Rectal smooth muscle tissue (tissue), 1 donor: ENCODE measurements around the gene ETS1.

Experiments used
- H3K27ac ChIP-seq: one replicate; pipeline ENCODE4 v1.7.0; 2013; ENCODE audit warnings: low read depth, low read length, inconsistent platforms
- H3K27me3 ChIP-seq: one replicate; pipeline ENCODE4 v1.7.0; 2013; ENCODE audit warnings: low read length; ENCODE audit not compliant: control insufficient read depth, insufficient read depth
- H3K36me3 ChIP-seq: one replicate; pipeline ENCODE4 v1.7.0; 2013; ENCODE audit warnings: low read length; ENCODE audit not compliant: control insufficient read depth, insufficient read depth
- H3K4me1 ChIP-seq: one replicate; pipeline ENCODE4 v1.7.0; 2013; ENCODE audit warnings: low read length; ENCODE audit not compliant: control insufficient read depth, insufficient read depth
- H3K4me3 ChIP-seq: one replicate; pipeline ENCODE4 v1.7.0; 2013; ENCODE audit warnings: low read length
- H3K9ac ChIP-seq: one replicate; pipeline ENCODE4 v1.7.0; 2013; ENCODE audit warnings: low read length

ETS1 gene

GRCh38 chr11:128551611-128552335, 35.6 kb downstream of the ETS1 start:
- peaks cover 5% of the 10 kb centered on the region for H3K4me1 ChIP-seq
- H3K9ac ChIP-seq: no peak overlapping the region
- H3K4me3 ChIP-seq: no peak overlapping the region
- H3K27me3 ChIP-seq: no peaks in the 10 kb centered on the region
- peak overlapping the region; percentile 36 for H3K27ac ChIP-seq
- no peaks in the 10 kb centered on the region for H3K36me3 ChIP-seq

- Histone ChIP-seq H3K4me3 (no peak overlapping the region), H3K36me3 (no peaks in the 10 kb centered on the region), H3K27ac (peak overlapping the region; percentile 36), H3K9ac (no peak overlapping the region), H3K27me3 (no peaks in the 10 kb centered on the region), H3K4me1 (peaks cover 5% of the 10 kb centered on the region)
Observed at GRCh38 chr11:128551058-128551457, 36.3 kb downstream of the ETS1 start.

DNA sequence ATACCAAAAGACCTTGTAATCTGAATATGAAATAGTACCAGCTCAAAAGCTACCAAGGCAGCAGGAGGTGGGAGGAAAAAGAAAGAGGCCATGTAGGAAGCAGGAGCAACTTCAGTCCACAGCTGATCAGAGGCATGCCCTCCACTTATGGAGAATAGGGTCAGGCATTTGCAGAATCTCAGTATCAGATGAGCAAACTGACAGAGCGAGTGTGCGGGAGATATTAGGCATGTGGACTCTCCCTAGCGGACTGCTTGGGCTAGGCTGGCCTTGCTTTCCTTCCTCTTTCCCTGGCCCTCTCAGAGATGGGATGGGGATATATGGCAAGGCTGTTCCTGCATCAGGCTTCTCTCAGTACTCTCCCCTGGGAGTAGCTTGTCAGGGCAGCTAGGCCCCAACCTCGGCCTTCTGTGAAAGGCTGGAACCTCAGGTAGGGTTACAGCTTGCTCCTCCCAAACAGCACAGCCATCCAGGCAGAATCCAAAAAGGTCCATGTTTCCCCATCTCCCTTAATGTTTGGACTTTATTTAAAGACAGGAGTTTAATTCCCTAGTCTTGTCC, 37.0 kb downstream of the ETS1 start:
- Histone ChIP-seq H3K4me3 (no peak overlapping the region), H3K4me1 (peaks cover 5% of the 10 kb centered on the region), H3K36me3 (no peaks in the 10 kb centered on the region), H3K9ac (no peak overlapping the region), H3K27ac (peak overlapping the region; percentile 44), H3K27me3 (no peaks in the 10 kb centered on the region)

DNA sequence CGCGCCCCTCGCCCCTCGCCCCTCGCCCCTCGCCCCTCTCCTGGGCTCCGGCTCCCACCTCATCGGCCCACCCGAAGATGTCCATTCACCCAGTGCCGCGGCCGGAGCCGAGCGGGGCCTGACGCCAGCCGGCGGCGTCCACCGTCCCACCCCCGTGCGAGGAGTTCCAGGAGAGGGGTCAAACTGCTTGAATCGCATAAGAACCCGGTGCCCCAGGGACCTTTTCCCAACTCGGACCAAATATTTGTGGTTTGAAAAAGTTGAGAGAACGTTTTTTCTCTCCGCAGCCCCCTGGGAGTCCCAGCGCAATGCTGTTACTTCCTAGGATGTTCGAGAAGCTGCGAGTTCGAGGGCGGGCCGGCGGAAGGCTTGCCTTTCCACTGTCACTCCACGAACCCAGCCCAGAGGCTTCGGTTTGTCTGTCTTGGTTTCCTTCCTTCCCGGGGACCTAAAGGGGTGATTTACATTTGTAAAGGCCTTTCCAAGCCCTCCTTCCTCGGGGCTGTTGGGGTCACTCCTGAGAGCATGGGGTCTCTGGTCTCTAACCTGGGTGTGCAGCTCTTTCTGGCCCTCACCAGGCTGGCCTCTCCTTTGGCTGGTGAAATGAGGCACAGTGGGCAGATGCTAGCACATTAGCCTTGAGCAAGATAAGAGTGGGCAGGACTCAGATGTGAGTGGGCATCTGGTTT, 38.0 kb downstream of the ETS1 start:
- H3K4me1 ChIP-seq: peaks cover 5% of the 10 kb centered on the region
- no peaks in the 10 kb centered on the region for H3K36me3 ChIP-seq
- no peak overlapping the region for H3K4me3 ChIP-seq
- no peak overlapping the region for H3K9ac ChIP-seq
- H3K27me3 ChIP-seq: no peaks in the 10 kb centered on the region
- H3K27ac ChIP-seq: peak overlapping the region; percentile 37

DNA sequence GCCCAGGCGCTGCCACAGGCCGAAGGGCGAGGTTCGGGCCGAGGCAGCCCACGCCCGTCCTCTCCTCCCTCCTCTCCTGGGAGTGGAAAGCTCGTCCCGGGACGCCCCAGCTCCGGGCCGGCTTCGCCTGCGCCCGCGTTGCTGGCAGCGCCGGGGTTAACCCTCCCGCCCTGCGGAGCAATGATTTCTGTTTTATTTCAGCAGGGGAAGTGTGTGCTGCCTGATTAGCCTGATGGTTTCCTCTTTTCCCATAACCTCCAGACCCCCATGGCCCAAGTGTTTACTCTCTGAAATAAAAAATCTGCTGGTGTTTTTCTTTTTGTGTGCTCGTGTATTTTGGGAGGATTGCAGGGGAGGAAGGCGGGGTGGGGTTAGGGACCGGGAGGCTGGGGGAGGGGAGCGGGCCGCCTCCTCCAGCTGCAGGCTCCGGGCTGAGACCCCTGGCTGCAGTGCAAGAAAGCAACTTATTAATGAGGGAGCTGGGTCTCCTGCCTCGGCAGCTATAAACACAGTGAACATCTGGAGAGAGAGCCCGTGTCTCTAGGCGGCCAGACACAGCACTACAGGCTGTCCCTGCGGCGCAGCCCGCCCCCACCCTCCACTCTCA, 38.6 kb downstream of the ETS1 start:
- Histone ChIP-seq H3K4me3 (peak overlapping the region; percentile 44), H3K9ac (peak overlapping the region; percentile 45), H3K27ac (peak overlapping the region; percentile 37), H3K27me3 (no peaks in the 10 kb centered on the region), H3K36me3 (no peaks in the 10 kb centered on the region), H3K4me1 (peaks cover 5% of the 10 kb centered on the region)

- H3K4me1 ChIP-seq: peaks cover 5% of the 10 kb centered on the region
- H3K36me3 ChIP-seq: no peaks in the 10 kb centered on the region
- peak overlapping the region; percentile 2 for H3K27ac ChIP-seq
- H3K9ac ChIP-seq: peak overlapping the region; percentile 45
- H3K4me3 ChIP-seq: peak overlapping the region; percentile 44
- H3K27me3 ChIP-seq: no peaks in the 10 kb centered on the region
Observed at GRCh38 chr11:128547946-128548648, 39.3 kb downstream of the ETS1 start.

DNA sequence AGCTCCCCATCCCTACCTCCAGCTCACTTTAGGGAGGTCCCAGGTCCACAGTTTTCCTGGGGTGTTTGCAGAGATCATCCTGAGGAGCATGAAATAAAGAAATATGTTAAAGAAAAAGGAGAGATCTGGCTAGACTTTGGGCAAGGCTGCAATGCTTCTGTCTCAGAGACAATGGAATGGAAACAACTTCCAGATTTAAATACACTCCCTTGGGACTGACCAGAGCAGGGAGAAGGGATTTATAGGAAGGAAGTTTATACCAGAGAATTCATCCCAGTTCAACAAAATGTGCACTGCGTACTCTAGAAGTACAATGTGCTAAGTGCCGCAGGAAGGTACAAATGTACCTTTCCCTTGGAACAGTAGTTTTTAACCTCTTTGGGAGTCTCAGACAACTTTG, 40.4 kb downstream of the ETS1 start:
- H3K27ac ChIP-seq: no peak overlapping the region
- no peak overlapping the region for H3K9ac ChIP-seq
- no peaks in the 10 kb centered on the region for H3K36me3 ChIP-seq
- H3K4me1 ChIP-seq: peaks cover 5% of the 10 kb centered on the region
- H3K4me3 ChIP-seq: no peak overlapping the region
- H3K27me3 ChIP-seq: no peaks in the 10 kb centered on the region

DNA sequence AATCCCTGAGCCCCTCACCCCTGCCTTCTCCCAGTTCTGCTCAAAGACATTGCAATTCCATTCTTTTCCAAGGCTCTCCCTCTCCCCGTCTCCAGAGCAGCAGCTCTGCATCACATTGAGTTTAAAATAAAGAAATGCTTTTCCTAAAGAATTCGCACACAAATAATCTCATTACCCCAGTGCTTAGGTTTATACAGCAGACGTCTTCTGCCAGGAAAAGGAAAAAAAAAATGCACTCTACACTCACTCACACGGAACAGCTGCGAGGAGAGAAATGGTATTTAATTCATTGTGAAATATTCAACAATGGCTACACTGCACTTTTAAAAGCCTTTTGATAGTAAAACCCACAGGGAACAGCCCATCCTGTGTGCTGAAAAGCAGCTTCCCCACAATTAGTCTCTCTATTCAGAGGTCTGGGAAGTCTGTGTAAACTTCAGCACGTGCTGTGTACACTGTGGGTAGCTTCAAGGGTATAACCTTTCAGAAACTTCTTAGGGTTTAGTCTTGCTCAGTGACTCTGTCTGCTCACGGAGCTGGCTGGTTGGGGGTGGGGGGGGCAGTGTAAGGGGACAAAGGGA, 42.8 kb downstream of the ETS1 start:
- Histone ChIP-seq H3K36me3 (no peaks in the 10 kb centered on the region), H3K4me3 (no peak overlapping the region), H3K27ac (no peak overlapping the region), H3K4me1 (peaks cover 4% of the 10 kb centered on the region), H3K27me3 (no peaks in the 10 kb centered on the region), H3K9ac (no peak overlapping the region)

DNA sequence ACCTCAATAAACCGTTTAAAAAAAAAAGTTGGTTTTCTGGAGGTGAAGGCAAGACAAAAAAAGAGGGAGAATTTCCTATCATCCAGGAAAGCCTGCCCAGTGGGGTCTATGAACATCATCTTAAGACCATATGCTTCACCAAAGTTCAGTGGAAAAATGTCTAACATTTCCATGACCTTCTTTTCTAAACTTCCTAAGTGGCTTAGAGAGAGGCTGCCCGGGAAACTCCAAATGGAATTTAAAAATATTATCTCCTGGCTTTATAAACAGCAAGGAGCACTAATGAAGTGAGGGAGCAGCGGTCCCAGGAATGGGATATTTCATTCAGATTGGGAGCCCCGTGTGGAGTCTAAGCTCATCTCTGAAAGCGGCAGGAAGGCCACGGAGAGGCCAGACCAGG, 46.9 kb downstream of the ETS1 start:
- Histone ChIP-seq H3K4me3 (no peak overlapping the region), H3K4me1 (no peaks in the 10 kb centered on the region), H3K36me3 (no peaks in the 10 kb centered on the region), H3K9ac (no peak overlapping the region), H3K27me3 (no peaks in the 10 kb centered on the region), H3K27ac (no peak overlapping the region)

DNA sequence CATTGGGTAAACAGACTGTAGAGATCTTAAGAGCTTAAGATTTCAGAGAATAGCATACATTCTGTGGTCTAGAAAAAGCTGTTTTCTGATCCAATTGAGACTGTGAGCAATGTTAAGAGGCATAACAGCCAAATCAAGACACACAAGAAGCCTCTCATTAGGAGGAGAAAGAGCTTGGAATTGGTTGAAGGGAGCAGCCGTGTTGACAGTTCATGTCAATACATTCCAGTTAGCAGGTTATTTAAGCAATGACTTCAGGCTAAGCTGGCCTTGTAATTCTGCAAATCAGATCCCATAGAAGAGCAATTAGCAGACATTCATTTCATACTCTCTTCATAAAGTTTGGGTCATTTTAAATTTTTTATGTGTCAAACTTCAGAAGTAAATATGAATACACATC, 50.9 kb downstream of the ETS1 start:
- H3K9ac ChIP-seq: no peak overlapping the region
- H3K4me1 ChIP-seq: no peaks in the 10 kb centered on the region
- H3K4me3 ChIP-seq: no peak overlapping the region
- no peaks in the 10 kb centered on the region for H3K36me3 ChIP-seq
- H3K27me3 ChIP-seq: no peaks in the 10 kb centered on the region
- H3K27ac ChIP-seq: no peak overlapping the region

DNA sequence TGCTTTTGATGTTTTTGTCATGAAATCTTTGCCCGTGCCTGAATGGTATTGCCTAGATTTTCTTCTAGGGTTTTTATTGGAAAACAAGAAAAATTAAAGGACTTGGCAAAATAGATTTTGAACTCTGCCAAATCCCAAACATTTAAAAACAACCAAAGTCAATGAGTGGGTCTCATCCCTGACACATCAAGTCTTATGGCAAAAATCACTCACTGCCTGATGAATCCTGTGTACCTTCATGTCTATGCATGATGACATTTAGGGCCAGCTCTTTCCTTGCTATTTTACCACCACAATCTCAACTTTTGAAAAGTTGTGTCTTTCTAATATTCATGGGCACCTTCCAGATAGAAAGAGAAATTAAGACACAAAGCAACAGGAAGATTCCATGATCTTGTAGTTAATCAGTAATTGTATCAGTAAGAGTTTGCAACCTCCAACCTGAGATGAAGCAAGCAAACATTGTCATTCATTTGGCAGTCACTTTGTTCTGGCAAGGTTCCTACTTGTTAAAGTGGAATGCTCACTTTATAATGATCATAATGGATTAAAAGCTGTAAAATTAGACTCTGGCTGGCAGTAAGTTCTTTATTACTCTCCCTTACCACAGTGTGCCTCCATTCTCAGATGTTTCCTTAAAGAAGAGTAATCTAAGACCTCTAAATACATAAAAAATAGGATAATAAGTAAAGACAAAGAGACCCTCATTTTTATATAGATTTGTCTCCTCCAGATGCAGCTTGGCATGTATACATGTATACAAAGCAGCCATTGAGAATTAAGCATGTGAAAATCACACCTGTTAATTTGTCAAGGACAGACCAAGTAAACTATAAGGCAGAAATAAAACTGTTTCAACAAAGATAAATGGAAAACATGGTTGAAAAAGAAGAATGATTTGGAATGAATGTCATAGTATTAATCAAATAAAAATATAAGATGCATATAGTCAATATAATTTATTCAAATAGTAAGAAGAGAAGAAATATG, 51.6 kb downstream of the ETS1 start:
- Histone ChIP-seq H3K9ac (no peak overlapping the region), H3K4me1 (no peaks in the 10 kb centered on the region), H3K36me3 (no peaks in the 10 kb centered on the region), H3K27me3 (no peaks in the 10 kb centered on the region), H3K4me3 (no peak overlapping the region), H3K27ac (no peak overlapping the region)
